LNCaP clone FGC (cell line): Measurements from ENCODE around the gene DNAH5.

Experiments used
- DNase-seq: peaks from one replicate; pipeline ENCODE4 v3.0.0-alpha.2; 2011; ENCODE audit warnings: low read depth
- H3K4me3 ChIP-seq: 2 replicates; pipeline ENCODE4 v1.5.1; 2011; ENCODE audit warnings: mild to moderate bottlenecking, low read depth, low read length, control low read depth
- TF ChIP-seq, protein P1 (sequence below): IDR thresholded peaks from 2 replicates; pipeline ENCODE4 v1.5.1; 2012; ENCODE audit warnings: mild to moderate bottlenecking; ENCODE audit not compliant: control insufficient read depth, insufficient read depth; ENCODE audit errors: extremely low read depth

DNAH5 gene

GRCh38 chr5:13921578-13921977, 22.9 kb downstream of the DNAH5 start:
- no peak overlapping the region for H3K4me3 ChIP-seq
- DNase-seq, result no peak
- TF ChIP-seq, protein P1, sequence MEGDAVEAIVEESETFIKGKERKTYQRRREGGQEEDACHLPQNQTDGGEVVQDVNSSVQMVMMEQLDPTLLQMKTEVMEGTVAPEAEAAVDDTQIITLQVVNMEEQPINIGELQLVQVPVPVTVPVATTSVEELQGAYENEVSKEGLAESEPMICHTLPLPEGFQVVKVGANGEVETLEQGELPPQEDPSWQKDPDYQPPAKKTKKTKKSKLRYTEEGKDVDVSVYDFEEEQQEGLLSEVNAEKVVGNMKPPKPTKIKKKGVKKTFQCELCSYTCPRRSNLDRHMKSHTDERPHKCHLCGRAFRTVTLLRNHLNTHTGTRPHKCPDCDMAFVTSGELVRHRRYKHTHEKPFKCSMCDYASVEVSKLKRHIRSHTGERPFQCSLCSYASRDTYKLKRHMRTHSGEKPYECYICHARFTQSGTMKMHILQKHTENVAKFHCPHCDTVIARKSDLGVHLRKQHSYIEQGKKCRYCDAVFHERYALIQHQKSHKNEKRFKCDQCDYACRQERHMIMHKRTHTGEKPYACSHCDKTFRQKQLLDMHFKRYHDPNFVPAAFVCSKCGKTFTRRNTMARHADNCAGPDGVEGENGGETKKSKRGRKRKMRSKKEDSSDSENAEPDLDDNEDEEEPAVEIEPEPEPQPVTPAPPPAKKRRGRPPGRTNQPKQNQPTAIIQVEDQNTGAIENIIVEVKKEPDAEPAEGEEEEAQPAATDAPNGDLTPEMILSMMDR, result no peak

- DNase-seq, result no peak
Measured at GRCh38 chr5:13919786-13920185, 24.7 kb downstream of the DNAH5 start.

GRCh38 chr5:13919087-13919486, 25.4 kb downstream of the DNAH5 start:
- DNase-seq, result no peak
- TF ChIP-seq, protein P1, result no peak
- no peak overlapping the region for H3K4me3 ChIP-seq

More at GRCh38 chr5:13919786-13920185, 24.7 kb downstream of the DNAH5 start:
- H3K4me3 ChIP-seq, result no peak overlapping the region
- TF ChIP-seq, protein P1, result no peak

DNA sequence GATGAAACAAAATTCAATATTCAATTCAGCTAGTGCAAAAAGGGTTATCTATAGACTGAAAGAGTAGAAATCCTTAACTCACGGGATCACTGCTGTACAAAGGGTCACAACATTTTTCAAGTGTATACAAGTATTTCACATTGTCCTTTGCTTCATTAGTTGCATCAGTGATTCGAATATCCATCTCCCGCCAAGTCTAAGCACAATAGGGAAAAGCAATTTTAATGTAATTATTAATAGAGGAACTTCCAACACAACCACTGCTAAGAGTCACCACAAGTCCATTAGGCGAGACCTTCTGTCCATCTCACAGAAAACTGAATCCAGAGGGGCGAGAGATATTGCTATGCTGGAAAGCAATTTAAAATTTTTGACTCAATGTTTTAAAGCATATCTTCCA, 27.4 kb downstream of the DNAH5 start:
- TF ChIP-seq, protein P1, result no peak
- H3K4me3 ChIP-seq, result no peak overlapping the region
- no peak for DNase-seq

DNA sequence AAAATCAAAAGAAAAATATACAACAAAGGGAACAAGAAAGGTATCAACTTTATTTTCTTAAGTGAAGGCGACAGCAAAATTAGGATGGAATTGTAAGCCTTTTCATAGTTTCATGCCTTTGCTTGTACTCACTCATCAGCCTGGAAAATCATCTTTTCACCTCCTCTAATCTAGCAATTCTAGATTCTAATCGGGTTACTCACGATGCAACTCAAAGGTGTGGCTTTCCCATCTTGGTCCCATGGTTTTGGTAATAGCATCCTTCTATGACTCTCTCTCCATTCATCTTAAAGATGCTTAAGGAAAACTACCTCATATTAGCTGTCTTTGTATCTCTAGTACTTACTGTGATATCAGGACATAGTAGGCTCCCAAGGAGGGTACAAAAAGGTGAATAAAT, 30.5 kb downstream of the DNAH5 start:
- DNase-seq, result no peak
- no peak overlapping the region for H3K4me3 ChIP-seq

DNA sequence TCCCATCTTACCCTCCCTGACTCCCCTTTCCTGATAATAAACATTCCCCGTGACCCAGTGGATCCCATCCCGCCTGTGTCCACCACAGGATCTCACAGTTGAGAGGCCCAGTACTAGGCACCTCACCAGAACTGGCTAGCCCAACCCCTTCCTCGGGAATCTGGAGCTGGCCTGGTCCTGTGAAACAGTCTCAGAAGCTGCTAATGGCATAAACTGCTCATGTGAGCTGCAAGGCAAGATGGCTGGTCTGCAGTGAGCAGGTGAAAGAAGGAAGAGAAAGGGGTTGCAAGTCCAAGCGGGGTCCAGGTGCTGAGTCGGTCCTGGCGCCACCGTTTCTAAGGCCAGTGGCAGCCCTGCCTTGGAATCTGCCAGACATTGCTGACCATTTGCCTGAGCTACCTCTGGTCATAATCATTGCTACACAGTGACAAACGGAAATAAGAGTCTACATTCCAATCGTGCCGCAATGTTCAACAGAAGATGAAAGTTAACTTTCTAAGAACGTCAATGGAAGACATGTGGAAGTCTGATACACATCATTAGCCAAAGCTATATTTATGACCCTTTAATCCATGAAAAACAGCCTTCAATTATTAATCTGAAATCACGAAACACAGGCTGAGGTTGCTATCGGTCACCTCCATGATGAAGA, 33.7 kb downstream of the DNAH5 start:
- TF ChIP-seq, protein P1, result no peak
- DNase-seq, result no peak

More for the DNA sequence above, 30.5 kb downstream of the DNAH5 start:
- TF ChIP-seq, protein P1, result no peak

GRCh38 chr5:13910201-13910600, 34.3 kb downstream of the DNAH5 start:
- TF ChIP-seq, protein P1, result no peak
- DNase-seq, result no peak
- H3K4me3 ChIP-seq, result no peak overlapping the region

More for the DNA sequence above, 33.7 kb downstream of the DNAH5 start:
- no peak overlapping the region for H3K4me3 ChIP-seq
